HTR-8/SVneo (cell line): ENCODE data around the gene LDAH.

ENCODE experiments used
- DNase-seq: peaks from one replicate; pipeline ENCODE4 v3.0.0; 2011; ENCODE audit warnings: low spot score, mixed read lengths; ENCODE audit not compliant: insufficient read length
- FAIRE-seq: peaks from 2 replicates; lab custom pipeline; 2011; peaks lifted over from hg19 to GRCh38; lab: Jason Lieb, UNC

The LDAH gene

GRCh38 chr2:20670315-20671035 lies 152.4 kb downstream of the LDAH start:
- no peak for FAIRE-seq
- DNase-seq = no peak

GRCh38 chr2:20669562-20670314 lies 153.2 kb downstream of the LDAH start:
- FAIRE-seq (no peak), DNase-seq (no peak)

- no peak for DNase-seq
- FAIRE-seq = no peak
Measured at GRCh38 chr2:20668871-20669475, 153.9 kb downstream of the LDAH start.

GRCh38 chr2:20668451-20668850 lies 154.4 kb downstream of the LDAH start:
- FAIRE-seq = peak; percentile 57
- no peak for DNase-seq

- FAIRE-seq (peak; percentile 52), DNase-seq (no peak)
Measured at GRCh38 chr2:20667531-20668401, 155.1 kb downstream of the LDAH start.

GRCh38 chr2:20667151-20667530 lies 155.8 kb downstream of the LDAH start:
- FAIRE-seq (no peak), DNase-seq (no peak)

GRCh38 chr2:20666304-20667150 lies 156.4 kb downstream of the LDAH start, which contains the start of gene GDF7:
Gene GDF7, plus strand, starts transcription at chr2:20667144. Its CDS starts 96 bp downstream, at chr2:20667240.
- FAIRE-seq (peak; percentile 55), DNase-seq (peak; percentile 71)

GRCh38 chr2:20666005-20666303 lies 156.9 kb downstream of the LDAH start:
- no peak for DNase-seq
- FAIRE-seq = no peak

GRCh38 chr2:20665243-20666004 lies 157.5 kb downstream of the LDAH start:
- FAIRE-seq = no peak
- no peak for DNase-seq

- FAIRE-seq (no peak), DNase-seq (no peak)
Measured at GRCh38 chr2:20664431-20665242, 158.3 kb downstream of the LDAH start.

GRCh38 chr2:20664071-20664390 lies 158.9 kb downstream of the LDAH start:
- DNase-seq (no peak), FAIRE-seq (no peak)

- no peak for DNase-seq
- no peak for FAIRE-seq
Measured at GRCh38 chr2:20663196-20664070, 159.5 kb downstream of the LDAH start.

GRCh38 chr2:20662308-20662937 lies 160.5 kb downstream of the LDAH start:
- no peak for DNase-seq

GRCh38 chr2:20661421-20662307 lies 161.2 kb downstream of the LDAH start:
- peak; percentile 82 for FAIRE-seq

More at GRCh38 chr2:20662308-20662937, 160.5 kb downstream of the LDAH start:
- no peak for FAIRE-seq

GRCh38 chr2:20660506-20661420 lies 162.1 kb downstream of the LDAH start:
- FAIRE-seq (peak; percentile 52), DNase-seq (no peak)

More at GRCh38 chr2:20661421-20662307, 161.2 kb downstream of the LDAH start:
- peak; percentile 88 for DNase-seq
